GM18507 (cell line): ENCODE results near the gene TSSK3.
A peak's percentile ranks its signal among the peaks of the same experiment; 100 is the strongest.
"Not testable (repeated sequence)": the region's sequence is repeated elsewhere in the genome, so short reads cannot be mapped to it uniquely, and the experiment has no call there.

Source experiments
- DNase-seq: peaks from one replicate; pipeline ENCODE4 v3.0.0; 2011; ENCODE audit warnings: low read depth; ENCODE audit not compliant: insufficient read length; ENCODE audit errors: extremely low spot score
- FAIRE-seq: peaks from 2 replicates; lab custom pipeline; 2011; peaks lifted over from hg19 to GRCh38; lab: Jason Lieb, UNC

The TSSK3 gene

GRCh38 chr1:32393832-32394140 lies 31.4 kb downstream of the TSSK3 start:
- DNase-seq (no peak), FAIRE-seq (no peak)

GRCh38 chr1:32394141-32394889 lies 32.0 kb downstream of the TSSK3 start, which contains the start of gene BSDC1:
Gene BSDC1 (minus strand): TSS chr1:32394441. CDS start chr1:32394414, 27 bp downstream.
- DNase-seq (peak; percentile 94), FAIRE-seq (peak; percentile 100)

GRCh38 chr1:32394890-32395432 lies 32.6 kb downstream of the TSSK3 start:
- DNase-seq: no peak
- FAIRE-seq: no peak

DNA sequence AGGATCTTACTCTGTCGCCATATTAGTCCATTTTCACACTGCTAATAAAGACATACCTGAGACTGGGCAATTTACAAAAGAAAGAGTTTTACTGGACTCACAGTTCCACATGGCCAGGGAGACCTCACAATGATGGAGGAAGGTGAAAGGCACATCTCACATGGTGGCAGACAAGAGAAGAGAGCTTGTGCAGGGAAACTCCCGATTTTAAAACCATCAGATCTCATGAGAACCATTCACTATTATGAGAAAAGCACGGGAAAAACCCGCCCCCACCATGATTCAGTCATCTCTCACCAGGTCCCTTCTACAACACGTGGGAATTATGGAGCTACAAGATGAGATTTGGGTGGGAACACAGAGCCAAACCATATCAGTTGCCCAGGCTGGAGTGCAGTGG lies 34.2 kb downstream of the TSSK3 start:
- DNase-seq, FAIRE-seq: not testable (repeated sequence)

DNA sequence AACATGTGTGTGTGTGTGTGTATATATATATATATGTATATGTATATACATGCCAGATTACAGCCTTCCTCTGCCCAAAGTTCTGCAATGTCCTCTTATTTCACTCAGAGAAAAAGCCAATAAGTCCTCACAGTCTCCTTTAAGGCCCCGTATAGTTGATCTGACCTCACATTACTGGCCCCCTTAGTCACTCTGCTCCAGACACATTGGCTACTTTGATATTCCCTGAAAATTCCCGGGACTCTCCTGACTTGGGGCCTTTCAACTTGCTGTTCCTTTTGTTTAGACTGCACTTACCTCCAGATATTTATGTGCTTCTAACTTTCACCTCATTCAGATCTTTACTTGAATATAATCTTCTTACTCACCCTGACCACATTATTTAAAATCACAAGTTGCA lies 36.1 kb downstream of the TSSK3 start:
- no peak for DNase-seq
- FAIRE-seq: no peak

- DNase-seq (no peak), FAIRE-seq (no peak)
These were observed 37.5 kb downstream of the TSSK3 start for GRCh38 chr1:32399843-32400242.

- FAIRE-seq: peak; percentile 81
- DNase-seq: peak; percentile 50
These were observed 38.7 kb downstream of the TSSK3 start for GRCh38 chr1:32400876-32401631.

- no peak for FAIRE-seq
These were observed 42.6 kb downstream of the TSSK3 start for GRCh38 chr1:32404946-32405345.

DNA sequence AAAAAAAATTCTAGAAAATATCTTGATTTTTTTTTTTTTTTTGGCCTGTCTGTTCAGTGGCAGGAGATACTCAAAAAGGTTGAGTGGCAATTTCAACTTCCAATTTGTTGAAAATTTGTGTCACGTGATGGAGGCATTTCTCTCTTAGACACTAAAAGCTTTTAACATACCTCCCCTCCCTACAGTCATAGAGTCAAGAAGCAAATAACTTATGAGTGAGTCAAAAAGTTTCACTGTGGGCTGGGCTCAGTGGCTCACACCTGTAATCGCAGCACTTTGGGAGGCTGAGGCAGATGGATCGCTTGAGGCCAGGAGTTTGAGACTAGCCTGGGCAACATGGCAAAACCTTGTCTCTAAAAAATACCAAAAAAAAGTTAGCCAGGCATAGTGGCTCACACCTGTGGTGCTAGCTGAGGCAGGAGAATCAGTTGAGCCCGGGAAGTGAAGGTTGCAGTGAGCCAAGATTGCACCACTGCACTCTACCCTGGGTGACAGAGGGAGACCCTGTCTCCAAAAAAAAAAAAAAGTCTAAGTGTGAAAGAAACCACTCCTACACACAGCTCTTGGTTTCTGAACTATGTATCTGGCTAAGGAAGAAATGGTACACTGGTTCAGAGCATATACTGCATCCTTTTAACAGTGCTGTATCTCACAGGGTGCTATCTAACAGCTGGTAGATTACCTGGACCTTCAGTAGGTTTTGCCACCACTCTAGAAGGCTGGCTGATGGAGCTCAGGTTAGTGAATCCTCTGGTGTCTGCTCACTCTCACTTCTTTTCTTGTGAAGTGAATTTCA lies 43.5 kb downstream of the TSSK3 start:
- FAIRE-seq: no peak
- DNase-seq: no peak

More at GRCh38 chr1:32404946-32405345, 42.6 kb downstream of the TSSK3 start:
- DNase-seq: no peak

DNA sequence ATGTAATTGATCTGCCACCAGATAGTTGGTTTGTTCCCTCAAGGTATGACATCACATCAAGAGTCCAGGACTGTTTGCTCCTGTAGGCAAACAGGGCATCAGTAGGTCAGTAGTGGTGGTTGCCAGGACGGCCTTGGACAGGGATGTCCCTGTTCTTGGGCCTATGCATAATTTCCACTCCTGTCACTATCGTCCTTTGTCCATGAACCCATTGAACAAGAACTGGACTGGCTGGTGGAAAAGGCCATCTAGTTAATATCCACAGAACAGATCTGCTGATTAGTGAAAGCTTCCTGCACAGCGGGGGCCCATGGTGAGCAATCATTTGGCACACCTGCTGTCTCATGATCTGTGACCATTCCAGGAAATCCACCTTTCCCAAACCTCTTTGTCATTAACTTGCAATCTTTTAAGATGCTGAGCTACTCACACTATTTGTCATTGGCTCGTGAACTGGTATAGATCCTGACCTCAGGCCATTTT lies 44.3 kb downstream of the TSSK3 start:
- no peak for FAIRE-seq

DNA sequence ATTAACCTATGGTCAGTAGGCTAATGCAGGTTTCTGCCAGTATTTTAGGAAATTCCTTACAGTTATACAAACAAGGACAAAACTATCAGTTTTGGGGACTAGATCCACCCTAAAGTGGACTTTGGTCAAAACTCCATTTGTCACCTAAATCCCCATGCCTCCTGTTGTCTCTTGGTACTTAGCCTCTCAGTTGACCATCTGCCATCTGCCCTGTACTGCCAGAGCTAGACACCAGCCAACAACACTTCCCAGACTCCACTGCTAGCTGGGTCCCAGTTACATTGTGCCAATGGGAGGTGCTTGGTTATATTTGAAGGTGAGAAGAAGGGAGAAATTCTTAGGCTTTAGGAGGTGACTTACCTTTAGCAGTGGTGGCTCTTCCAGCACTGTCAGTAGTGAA lies 48.9 kb downstream of the TSSK3 start:
- FAIRE-seq (no peak), DNase-seq (no peak)

More for the DNA sequence above, 44.3 kb downstream of the TSSK3 start:
- no peak for DNase-seq

- DNase-seq: peak; percentile 28
- peak; percentile 94 for FAIRE-seq
These were observed 51.3 kb downstream of the TSSK3 start for GRCh38 chr1:32413507-32414185.
